PC-3 (cell line): ENCODE results near the gene TOMM34. TPM values are rescaled to one million over a fixed set of nuclear protein-coding genes. Genes with fewer than 3 reads are reported as not detected.

Source experiments
- ATAC-seq: fragments of 200-7000 bp; cut with Tn5 transposase; 2 replicates; pipeline ENCODE4 v1.9.1; 2020; ENCODE audit warnings: mild to moderate bottlenecking, moderate library complexity
- BruUV-seq: library from RNA; stranded (reverse); fragments of 400-500 nt; replicated peaks from 2 replicates; lab custom pipeline; 2021; lab: Mats Ljungman, UMichigan
- CTCF ChIA-PET: fragments of 300-600 bp; sonication (Branson Sonifier 250); formaldehyde crosslinking; loops from one replicate; lab custom pipeline; 2022; ENCODE audit warnings: antibody characterized with exemption; lab: Charles Lee
- POLR2A ChIA-PET: fragments of 300-600 bp; sonication (Branson Sonifier 250); formaldehyde crosslinking; loops from one replicate; lab custom pipeline; 2022; ENCODE audit warnings: antibody characterized with exemption; ENCODE audit not compliant: unreplicated experiment; lab: Charles Lee
- DNase-seq: peaks from one replicate; pipeline ENCODE4 v3.0.0-alpha.2; 2015
- H2AFZ ChIP-seq: fragments of 300-600 bp; sonication (generic); 2 replicates; pipeline ENCODE4 v1.6.0; 2016; ENCODE audit warnings: antibody characterized with exemption, low read length
- H3F3A ChIP-seq: fragments of 300-600 bp; sonication (generic); one replicate; pipeline ENCODE4 v1.6.0; 2017; ENCODE audit warnings: antibody characterized with exemption, low read length, control low read depth, mild to moderate bottlenecking; ENCODE audit not compliant: unreplicated experiment
- H3K27ac ChIP-seq: fragments of 300-600 bp; sonication (generic); 2 replicates; pipeline ENCODE4 v1.5.1; 2016; ENCODE audit warnings: mild to moderate bottlenecking, low read length
- H3K27me3 ChIP-seq: fragments of 300-600 bp; sonication (generic); 2 replicates; pipeline ENCODE4 v1.6.1; 2016; ENCODE audit warnings: low read length, mixed read lengths
- H3K36me3 ChIP-seq: fragments of 300-600 bp; sonication (generic); 2 replicates; pipeline ENCODE4 v1.6.1; 2016; ENCODE audit warnings: low read depth, mixed run types, low read length, mixed read lengths
- H3K4me1 ChIP-seq: fragments of 300-600 bp; sonication (generic); 2 replicates; pipeline ENCODE4 v1.5.1; 2016; ENCODE audit warnings: low read length; ENCODE audit not compliant: insufficient read depth
- H3K4me2 ChIP-seq: fragments of 300-600 bp; sonication (generic); 2 replicates; pipeline ENCODE4 v1.6.0; 2016; ENCODE audit warnings: low read length
- H3K4me3 ChIP-seq: fragments of 300-600 bp; sonication (generic); 2 replicates; pipeline ENCODE4 v1.5.1; 2016; ENCODE audit warnings: mild to moderate bottlenecking, low read length, mixed read lengths
- H3K79me2 ChIP-seq: fragments of 300-600 bp; sonication (generic); 2 replicates; pipeline ENCODE4 v1.6.1; 2017; ENCODE audit warnings: low read length, mixed read lengths
- H3K9ac ChIP-seq: fragments of 300-600 bp; sonication (generic); 2 replicates; pipeline ENCODE4 v1.6.0; 2016; ENCODE audit warnings: mild to moderate bottlenecking, low read length
- H3K9me2 ChIP-seq: fragments of 300-600 bp; sonication (generic); replicated peaks from 2 replicates; pipeline ENCODE4 v1.6.1; 2016; ENCODE audit warnings: mixed run types, low read length, mixed read lengths
- H3K9me3 ChIP-seq: fragments of 300-600 bp; sonication (generic); 2 replicates; pipeline ENCODE4 v1.6.1; 2016; ENCODE audit warnings: low read length, mixed read lengths
- H4K20me1 ChIP-seq: fragments of 300-600 bp; sonication (generic); 2 replicates; pipeline ENCODE4 v1.6.1; 2016; ENCODE audit warnings: low read length, mixed read lengths
- CTCF ChIP-seq: fragments of 300-600 bp; sonication (generic); conservative IDR thresholded peaks from 2 replicates; pipeline ENCODE4 v1.5.1; 2017; ENCODE audit warnings: antibody characterized with exemption, low read depth, mild to moderate bottlenecking, low read length
- EZH2 ChIP-seq: fragments of 300-600 bp; sonication (generic); IDR thresholded peaks from one replicate; pipeline ENCODE4 v1.6.1; 2017; ENCODE audit warnings: antibody characterized with exemption, mild to moderate bottlenecking, low read length; ENCODE audit not compliant: unreplicated experiment
- EZH2phosphoT487 ChIP-seq: fragments of 300-600 bp; sonication (generic); IDR thresholded peaks from 2 replicates; pipeline ENCODE4 v1.6.1; 2018; ENCODE audit warnings: mild to moderate bottlenecking, antibody characterized with exemption, low read length, borderline replicate concordance
- intact Hi-C: fragments of 100-400 bp; cut with micrococcal nuclease; formaldehyde crosslinking; loops from 2 replicates; pipeline ENCODE4 v1.9.0; 2023
- total RNA-seq: library from RNA; depleted of rRNA; stranded (reverse); fragments of >200 nt; gene quantifications from 2 replicates; pipeline ENCODE4 v1.2.3, GENCODE V29; 2014

Gene TOMM34
- total RNA-seq, 1 experiment from 2014 or later, result 120 TPM

- intact Hi-C loops, result no loop called here
Measured at GRCh38 chr20:44932916-44933315, 27.3 kb downstream of the TOMM34 start.

GRCh38 chr20:44931911-44932310, 28.3 kb downstream of the TOMM34 start:
- Histone ChIP-seq H4K20me1 (no peaks in the 10 kb centered on the region), H3K36me3 (peaks cover 20% of the 10 kb centered on the region), H3K27me3 (no peaks in the 10 kb centered on the region), H3K4me2 (no peak overlapping the region), H3K9me3 (no peaks in the 10 kb centered on the region), H3K27ac (no peak overlapping the region), H3K9me2 (no peaks in the 10 kb centered on the region), H3F3A (no peaks in the 10 kb centered on the region), H3K79me2 (no peaks in the 10 kb centered on the region), H3K4me1 (no peaks in the 10 kb centered on the region), H3K4me3 (no peak overlapping the region), H3K9ac (no peak overlapping the region), H2AFZ (no peak overlapping the region)
- no peak for DNase-seq
- BruUV-seq, result TSS peak; percentile 52
- TF ChIP-seq EZH2phosphoT487 (no peak), EZH2 (no peak), CTCF (no peak)
- ChIA-PET POLR2A (interaction anchor here (0.7 kb wide), 1 partner anchor 487 kb away, joined by 4 read pairs; no protein-coding TSS in a partner anchor), CTCF (no interaction called here)
- intact Hi-C loops, result no loop called here
- ATAC-seq, result no peak

More at GRCh38 chr20:44932916-44933315, 27.3 kb downstream of the TOMM34 start:
- no peak overlapping the region for H2AFZ ChIP-seq
- no peaks in the 10 kb centered on the region for H3K27me3 ChIP-seq
- no peaks in the 10 kb centered on the region for H4K20me1 ChIP-seq
- no peak overlapping the region for H3K27ac ChIP-seq
- H3K9ac ChIP-seq, result no peak overlapping the region
- H3F3A ChIP-seq, result no peaks in the 10 kb centered on the region
- no TSS peak for BruUV-seq
- H3K4me2 ChIP-seq, result no peak overlapping the region
- H3K4me3 ChIP-seq, result no peak overlapping the region
- H3K4me1 ChIP-seq, result no peaks in the 10 kb centered on the region
- ChIA-PET POLR2A (no interaction called here), CTCF (no interaction called here)
- no peak for DNase-seq
- ATAC-seq, result no peak
- no peaks in the 10 kb centered on the region for H3K79me2 ChIP-seq
- no peak for TF ChIP-seq EZH2phosphoT487
- TF ChIP-seq CTCF, result no peak
- no peak for TF ChIP-seq EZH2
- no peaks in the 10 kb centered on the region for H3K9me3 ChIP-seq
- H3K9me2 ChIP-seq, result no peaks in the 10 kb centered on the region
- peaks cover 23% of the 10 kb centered on the region for H3K36me3 ChIP-seq

GRCh38 chr20:44930517-44931168, 29.6 kb downstream of the TOMM34 start:
- ChIA-PET CTCF (no interaction called here), POLR2A (no interaction called here)
- DNase-seq (no peak), ATAC-seq (no peak)
- H3K9me3 ChIP-seq, result no peaks in the 10 kb centered on the region
- no peak overlapping the region for H2AFZ ChIP-seq
- no peaks in the 10 kb centered on the region for H3K4me1 ChIP-seq
- no peak overlapping the region for H3K27ac ChIP-seq
- H4K20me1 ChIP-seq, result no peaks in the 10 kb centered on the region
- H3K9ac ChIP-seq, result no peak overlapping the region
- TF ChIP-seq EZH2 (no peak), EZH2phosphoT487 (no peak), CTCF (no peak)
- peaks cover 20% of the 10 kb centered on the region for H3K36me3 ChIP-seq
- no peaks in the 10 kb centered on the region for H3K27me3 ChIP-seq
- BruUV-seq, result no TSS peak
- H3K9me2 ChIP-seq, result no peaks in the 10 kb centered on the region
- H3K79me2 ChIP-seq, result no peaks in the 10 kb centered on the region
- no peak overlapping the region for H3K4me2 ChIP-seq
- H3K4me3 ChIP-seq, result no peak overlapping the region
- H3F3A ChIP-seq, result no peaks in the 10 kb centered on the region
- intact Hi-C loops, result no loop called here
